Activated CD4-positive, CD25-positive, alpha-beta regulatory T cell treated with anti-CD3 and anti-CD28 coated beads, Interleukin-2, amount 50 U/mL, for 16 hours (primary cell): ENCODE measurements around the gene RPL21.
"Not testable (repeated sequence)": the region's sequence is repeated elsewhere in the genome, so short reads cannot be mapped to it uniquely, and the experiment has no call there.

Source experiments
- DNase-seq: peaks from one replicate; pipeline ENCODE4 v3.0.0-alpha.2; 2020; ENCODE audit warnings: low read depth, low spot score

Gene RPL21

GRCh38 chr13:27289011-27289665, 37.8 kb downstream of the RPL21 start:
- no peak for DNase-seq

DNA sequence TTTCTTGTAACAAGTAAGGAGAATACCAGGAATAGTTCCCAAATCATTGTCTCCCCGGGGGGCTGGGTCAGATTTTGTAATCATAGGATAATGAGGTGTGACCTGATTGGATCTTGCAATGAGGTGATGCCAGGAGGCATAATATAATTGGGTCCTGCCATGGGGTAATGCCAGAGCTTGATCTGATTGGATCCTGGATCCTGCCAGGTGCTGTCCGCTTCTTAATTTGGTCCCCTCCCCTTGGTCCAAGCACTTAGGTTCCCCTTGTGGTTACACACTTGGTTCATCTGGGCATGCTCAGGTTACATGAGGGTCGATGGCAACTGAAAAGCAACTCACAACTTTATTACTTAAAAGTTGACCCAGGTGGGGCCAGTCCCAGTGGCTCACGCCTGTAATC, 39.4 kb downstream of the RPL21 start:
- no peak for DNase-seq

GRCh38 chr13:27291967-27292366, 40.6 kb downstream of the RPL21 start:
- DNase-seq, result not testable (repeated sequence)

DNA sequence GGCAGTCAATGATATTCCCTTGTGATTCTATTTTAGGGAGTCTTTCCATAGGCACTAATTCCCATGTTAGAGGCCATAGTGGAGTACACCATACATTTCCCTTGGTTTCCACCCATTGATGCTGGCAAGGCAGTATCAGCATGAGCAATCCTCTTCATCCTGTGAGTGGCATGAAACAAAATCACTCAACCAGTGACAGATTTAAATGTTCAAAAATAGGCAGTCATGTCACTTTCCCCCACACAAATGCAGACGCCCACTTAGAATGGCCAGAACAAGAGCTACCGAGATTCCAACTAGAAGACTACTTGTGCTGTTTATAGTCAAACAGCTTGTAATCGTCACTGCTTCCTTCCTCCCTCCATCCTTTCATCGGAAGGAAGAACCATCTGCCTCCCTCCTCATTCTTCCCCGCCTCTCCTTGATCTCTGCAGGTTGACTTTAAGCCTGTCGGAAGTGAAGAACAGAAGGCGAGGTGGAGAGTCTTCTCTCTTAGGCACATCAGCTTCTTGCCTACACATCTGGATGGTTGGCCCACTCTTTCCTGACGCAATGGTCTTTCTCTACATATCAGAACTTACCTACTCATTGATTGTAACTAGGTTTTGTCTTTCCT, 41.8 kb downstream of the RPL21 start:
- DNase-seq, result no peak

DNA sequence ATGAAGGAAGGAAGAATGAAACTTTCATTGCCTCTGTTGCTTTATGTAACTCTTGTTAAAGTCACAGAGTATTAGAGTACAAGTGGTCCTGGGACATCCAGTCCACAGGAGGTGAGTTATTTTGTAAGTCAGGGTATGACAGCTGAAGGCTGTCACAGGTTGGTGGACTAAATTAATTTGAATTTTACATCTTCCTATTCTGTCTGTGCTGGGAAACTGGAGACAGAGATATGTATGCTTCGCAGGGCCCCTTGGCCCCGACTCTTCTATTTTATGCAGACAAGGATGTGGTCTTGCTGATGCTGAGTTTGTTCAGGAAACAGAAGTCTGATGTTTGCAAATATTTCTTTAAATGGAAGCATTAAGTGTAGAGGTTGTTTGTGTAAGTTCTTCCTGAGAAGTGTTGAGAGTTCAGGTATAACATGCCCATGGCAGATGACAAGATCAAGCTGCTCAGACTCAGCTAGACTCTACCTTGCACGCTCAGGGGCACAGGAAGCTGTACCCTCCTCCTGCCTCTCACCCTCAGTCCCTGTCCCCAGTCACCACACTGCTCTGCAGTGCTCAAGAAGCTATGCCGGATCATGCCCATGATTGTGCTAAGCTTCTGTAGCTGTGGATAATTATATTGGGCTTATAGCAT, 42.6 kb downstream of the RPL21 start:
- DNase-seq, result no peak

- no peak for DNase-seq
These were observed 43.7 kb downstream of the RPL21 start for GRCh38 chr13:27295096-27295495.

GRCh38 chr13:27295660-27296059, 44.3 kb downstream of the RPL21 start:
- no peak for DNase-seq

DNA sequence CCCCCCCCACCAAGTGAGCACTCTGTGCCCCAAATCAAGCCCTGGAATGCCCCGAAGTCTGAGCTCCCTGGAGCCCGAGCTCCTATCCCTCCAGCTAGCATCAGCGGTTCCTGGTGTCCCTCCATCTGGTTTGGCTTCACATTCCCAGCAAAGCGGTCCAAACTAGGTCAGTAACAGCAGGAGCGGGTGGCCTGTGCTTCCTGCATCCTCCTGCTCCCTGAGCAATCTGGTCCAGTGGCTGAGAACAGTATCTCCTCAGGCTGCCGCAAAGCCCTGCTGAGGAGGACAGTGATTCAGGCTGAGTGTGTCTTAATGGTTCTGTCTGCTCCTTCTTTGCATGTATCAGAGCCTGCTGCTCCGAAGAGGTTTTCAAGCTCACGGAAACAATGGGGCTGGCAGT, 45.1 kb downstream of the RPL21 start:
- no peak for DNase-seq

DNA sequence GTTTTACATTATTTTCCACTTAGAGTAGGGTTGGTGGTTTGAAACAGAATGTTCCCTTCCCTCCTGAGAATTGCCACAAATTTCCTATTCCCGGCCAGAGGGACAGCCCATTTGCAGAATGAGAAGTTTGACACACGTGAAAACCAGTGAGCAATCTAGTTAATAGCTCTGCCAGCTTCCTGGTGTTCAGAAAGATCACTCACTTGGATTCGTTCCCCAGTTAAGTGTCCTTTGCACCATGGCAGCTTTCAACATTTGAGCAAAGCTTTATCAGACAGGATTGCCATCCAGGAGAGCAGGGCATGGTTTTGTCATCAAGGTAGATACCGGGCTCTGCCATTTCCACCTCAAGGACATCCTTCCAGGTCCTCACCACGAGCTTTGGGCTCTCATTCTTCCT, 47.5 kb downstream of the RPL21 start:
- no peak for DNase-seq

DNA sequence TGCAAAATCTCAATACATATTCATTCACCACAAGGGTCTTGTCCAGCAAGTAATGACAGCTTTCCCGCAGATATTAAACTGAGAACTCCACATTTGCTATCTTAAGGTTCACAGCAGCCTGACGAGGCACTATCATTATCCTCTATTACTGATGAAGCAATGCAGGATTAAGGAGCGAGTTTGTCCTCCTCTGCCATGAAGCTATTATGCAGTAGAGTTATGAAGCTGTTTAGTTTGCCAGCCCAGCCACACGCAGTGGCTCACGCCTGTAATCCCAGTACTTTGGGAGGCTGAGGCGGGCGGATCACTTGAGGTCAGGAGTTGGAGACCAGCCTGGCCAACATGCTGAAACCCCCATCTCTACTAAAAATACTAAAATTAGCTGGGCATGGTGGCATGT, 49.0 kb downstream of the RPL21 start:
- DNase-seq, result not testable (repeated sequence)

DNA sequence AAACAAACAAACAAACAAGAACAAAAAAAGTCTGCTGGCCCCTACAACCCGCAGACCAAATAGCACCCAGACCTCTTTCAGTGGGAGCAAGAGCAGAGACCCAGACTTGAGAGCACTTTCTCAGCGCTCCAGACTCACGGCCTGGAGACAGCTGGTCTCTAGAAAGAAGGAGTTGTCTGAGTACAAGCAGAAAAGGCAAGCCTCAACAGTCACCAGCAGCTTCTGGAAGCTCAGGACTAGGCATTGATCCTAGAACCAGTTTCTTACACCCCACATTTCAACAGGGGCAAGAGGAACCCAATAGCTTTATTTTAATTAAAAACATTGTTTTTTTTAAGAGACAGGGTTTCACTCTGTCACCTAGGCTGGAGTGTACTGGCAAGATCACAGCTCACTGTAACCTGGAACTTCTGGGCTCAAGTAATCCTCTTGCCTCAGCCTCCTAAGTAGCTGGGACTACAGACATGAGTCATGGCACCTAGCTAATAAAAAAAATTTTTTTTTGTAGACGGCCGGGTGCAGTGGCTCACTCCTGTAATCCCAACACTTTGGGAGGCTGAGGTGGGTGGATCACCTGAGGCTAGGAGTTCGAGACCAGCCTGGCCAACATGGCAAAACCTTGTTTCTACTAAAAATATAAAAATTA, 49.7 kb downstream of the RPL21 start:
- DNase-seq, result no peak

DNA sequence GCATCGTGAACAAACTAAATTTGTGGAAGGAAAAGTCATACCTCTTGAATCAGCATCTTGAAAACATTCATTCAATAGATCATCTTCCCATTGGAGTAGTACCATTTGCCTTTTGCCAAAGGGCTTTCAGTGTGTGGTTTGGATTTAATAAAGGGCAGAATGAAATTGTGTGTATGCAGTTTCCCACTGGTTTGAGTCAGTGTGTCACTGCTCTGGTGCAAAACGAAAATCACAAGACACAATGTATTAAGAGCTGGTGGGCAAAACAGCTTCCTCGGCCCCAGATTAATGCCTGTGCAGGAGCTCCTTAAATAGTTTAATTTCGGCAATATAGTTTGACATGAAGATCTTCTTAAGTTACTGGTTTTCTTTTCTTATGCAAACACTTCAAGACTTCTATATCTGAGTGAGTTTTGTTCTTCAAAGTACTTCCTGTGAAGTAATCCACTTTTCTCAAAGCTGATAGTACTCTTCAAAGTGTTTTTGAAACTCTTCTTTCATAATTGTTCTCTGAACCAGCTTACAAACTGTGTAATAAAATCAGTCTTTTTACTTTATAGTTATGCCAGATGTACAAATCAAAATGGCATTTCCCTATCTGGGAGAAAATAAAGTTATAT, 51.4 kb downstream of the RPL21 start:
- DNase-seq, result no peak

GRCh38 chr13:27304099-27304498, 52.7 kb downstream of the RPL21 start:
- no peak for DNase-seq

- DNase-seq, result no peak
These were observed 53.3 kb downstream of the RPL21 start for GRCh38 chr13:27304611-27305010.
